Forelimb muscle (tissue), 1 donor: ENCODE measurements around the gene EPN2. TPM values are rescaled to one million over a fixed set of nuclear protein-coding genes. Genes with fewer than 3 reads are reported as not detected.

ENCODE experiments used
- DNase-seq: peaks from one replicate; pipeline ENCODE4 v3.0.0-alpha.2; 2013; ENCODE audit warnings: low read depth
- polyA plus RNA-seq: library from polyadenylated mRNA; unstranded; fragments of 120-200 nt; gene quantifications from one replicate; pipeline ENCODE4 v1.2.1, GENCODE V29; 2013; ENCODE audit not compliant: insufficient read length

The EPN2 gene
- polyA plus RNA-seq, 1 donor, result 21.6 TPM

DNA sequence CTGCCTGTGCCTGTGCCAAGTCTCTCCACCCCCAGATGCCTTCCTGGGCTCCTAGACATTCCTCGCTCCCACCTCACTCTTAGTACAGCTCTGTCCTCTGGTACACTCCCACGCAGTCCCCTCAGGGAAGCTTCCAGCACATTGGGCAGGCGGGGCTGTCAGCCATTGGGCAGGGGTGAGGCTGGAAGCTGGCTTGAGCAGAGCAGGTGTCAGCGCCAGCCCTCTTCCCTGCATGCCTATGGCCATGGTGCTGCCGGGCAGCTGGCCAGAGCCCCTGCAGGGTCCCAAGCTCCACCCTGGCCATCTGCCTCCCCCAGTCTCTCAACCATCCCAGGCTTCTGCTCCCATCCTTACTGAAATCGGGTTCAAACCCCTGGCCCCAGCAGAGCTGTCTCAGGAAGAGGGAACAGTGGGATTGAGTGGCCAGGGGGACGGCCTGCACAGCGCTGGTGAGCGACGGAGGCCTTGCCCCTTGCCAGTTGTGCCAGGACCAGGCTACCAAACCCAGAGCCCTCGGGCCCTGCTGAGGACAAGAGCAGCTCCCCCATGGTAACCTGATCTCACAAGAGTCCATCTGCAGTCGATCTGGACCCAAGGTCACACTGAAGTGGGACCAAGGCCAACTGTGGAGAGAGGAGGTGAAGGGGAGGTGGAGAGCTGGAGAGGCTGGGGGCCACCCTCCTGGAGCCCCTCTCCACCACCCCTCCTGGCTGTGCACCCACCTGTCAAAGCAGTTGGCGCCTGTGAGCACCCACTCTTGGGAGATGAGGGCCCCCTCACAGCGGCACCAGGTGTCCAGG lies 127.7 kb downstream of the EPN2 start:
- DNase-seq, result no peak

- DNase-seq, result no peak
Observed at GRCh38 chr17:19365499-19365817, 128.3 kb downstream of the EPN2 start.

- DNase-seq, result no peak
Observed at GRCh38 chr17:19365833-19366636, 128.9 kb downstream of the EPN2 start.

DNA sequence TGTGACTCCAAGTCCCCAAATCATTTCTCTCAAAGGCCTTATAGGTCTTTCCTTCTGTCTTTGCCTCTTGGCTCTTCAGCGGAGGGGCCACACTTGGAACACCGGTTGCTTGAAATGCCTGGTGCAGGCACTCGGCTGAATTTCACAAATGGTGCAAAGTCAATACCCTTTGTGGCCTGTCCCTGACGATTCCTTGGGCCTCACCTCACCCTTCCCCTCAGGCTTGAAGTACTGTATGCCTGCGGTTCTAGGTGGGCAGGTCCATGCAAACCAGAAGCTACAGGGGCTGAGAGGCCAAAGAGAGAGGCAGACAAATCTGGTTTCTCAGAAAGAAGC lies 129.4 kb downstream of the EPN2 start:
- DNase-seq, result no peak

DNA sequence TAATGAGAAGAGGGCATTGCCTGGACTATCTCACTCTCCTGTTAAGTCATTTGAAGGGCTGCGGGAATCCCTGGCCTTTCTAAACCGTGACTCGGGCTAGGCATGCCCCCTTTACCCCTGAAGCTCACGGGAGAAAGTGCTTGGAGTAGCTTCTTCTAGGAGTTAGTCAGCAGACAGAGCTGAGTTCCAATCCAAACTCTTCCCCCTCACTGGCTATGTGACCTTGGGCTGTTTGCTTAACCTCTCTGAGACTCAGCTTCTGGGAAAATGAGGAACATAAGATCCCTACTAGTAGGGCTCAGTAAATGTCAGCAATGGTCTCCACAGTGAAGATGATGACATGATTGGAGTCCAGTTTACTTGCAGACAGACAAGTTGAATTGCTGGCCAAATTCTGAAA lies 131.1 kb downstream of the EPN2 start:
- no peak for DNase-seq

GRCh38 chr17:19369107-19369778 lies 132.1 kb downstream of the EPN2 start:
- DNase-seq, result no peak

DNA sequence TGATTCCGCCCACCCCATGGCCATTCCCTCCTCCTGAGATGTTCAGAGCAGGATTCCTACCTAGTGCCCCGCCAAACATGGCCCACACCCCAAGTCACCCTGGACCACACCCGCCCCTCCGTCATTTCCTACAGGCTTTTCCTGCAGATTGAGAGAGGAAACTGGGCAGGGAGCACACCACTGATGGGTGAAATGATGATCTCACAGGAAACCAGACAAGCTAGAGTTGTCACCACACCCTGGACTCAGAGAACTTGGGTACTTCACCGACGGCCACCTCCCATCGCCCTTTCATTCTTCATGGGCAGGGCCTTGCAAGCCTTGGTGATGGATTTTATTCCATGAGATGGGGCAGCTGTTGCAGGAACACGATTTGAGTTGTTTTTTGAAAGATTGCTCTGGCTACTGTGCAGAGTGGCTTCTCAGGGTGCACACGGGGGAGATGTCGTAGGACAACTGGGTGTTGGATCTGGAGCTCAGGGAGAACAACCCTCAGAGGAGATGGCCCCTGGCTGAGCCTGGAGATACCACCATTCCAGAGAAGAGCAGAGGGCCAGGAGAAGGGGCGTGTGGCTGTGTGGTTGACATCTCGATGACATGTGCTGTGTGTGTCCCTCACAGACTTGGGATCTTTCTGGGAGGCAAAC lies 132.8 kb downstream of the EPN2 start:
- DNase-seq, result no peak

DNA sequence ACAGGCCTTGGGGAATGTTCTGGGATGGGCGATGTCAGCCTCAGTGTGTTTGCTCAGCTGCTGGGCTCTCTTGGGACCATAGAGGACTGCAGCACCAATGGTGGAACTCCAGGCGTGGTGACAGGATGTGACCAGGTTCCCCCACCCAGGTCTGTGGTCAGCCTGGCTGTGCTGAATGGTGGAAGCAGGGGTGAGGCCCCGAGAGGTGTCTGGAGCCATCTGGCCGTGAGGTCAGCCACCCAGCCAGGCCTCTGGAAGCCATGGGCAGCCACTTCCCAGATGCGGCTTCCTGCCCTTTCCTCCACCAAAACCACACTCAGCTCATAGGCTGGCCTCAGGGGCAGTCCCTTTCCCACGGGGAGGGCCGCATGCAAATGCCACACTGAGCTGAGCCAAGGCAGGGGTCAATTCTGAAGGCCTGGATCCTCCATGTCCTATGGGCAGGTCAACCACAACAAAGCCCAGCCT lies 133.4 kb downstream of the EPN2 start:
- DNase-seq, result no peak

- no peak for DNase-seq
Observed at GRCh38 chr17:19371259-19372010, 134.3 kb downstream of the EPN2 start.

DNA sequence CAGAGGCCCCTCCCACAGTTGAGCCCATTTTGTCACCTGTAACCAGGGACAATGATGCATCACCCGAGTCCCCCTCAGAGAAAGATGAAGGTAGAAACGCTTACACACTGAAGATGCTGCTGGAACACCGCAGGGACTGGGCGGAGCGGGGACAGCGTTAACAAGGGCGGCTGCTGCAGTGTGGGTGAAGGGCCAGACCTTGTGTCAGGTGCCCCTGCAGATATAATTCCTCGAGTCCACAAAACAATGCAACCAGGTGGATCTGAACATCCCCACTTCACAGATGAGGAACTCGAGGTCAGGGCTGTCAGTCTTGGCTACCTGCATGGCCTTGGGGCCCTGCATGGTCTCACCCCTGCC lies 134.8 kb downstream of the EPN2 start:
- no peak for DNase-seq

GRCh38 chr17:19372439-19372838 lies 135.3 kb downstream of the EPN2 start:
- no peak for DNase-seq

DNA sequence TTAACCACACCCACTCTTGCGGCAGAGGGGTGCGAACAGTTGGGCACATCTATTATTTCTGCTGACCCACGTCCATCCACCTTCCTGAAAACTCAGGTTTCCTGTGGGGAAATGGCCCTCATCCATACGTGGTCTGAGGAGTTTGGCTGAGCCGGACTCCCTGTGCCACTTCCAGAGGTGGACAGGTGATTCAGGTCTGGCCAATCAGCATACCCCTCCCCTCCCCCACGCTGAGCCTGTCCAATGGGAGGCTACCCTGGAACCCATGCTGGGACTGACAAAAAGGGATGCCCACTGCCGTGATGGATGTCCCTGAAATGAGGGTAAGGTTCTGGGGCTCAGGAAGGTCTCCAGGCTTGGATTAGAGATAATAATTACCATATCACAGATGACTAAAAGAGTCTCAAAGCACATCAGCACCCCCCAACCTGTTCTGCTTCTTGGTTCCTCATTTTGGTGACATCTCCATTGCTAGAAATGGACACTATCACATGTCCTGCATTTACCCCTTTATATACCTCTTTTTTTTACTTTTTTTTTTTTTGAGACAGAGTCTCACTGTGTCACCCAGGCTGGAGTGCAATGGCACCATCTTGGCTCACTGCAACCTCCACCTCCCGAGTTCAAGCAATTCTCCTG lies 135.8 kb downstream of the EPN2 start:
- DNase-seq, result no peak

- no peak for DNase-seq
Observed at GRCh38 chr17:19374136-19374535, 137.0 kb downstream of the EPN2 start.

- DNase-seq, result no peak
Observed at GRCh38 chr17:19375732-19376131, 138.6 kb downstream of the EPN2 start.

DNA sequence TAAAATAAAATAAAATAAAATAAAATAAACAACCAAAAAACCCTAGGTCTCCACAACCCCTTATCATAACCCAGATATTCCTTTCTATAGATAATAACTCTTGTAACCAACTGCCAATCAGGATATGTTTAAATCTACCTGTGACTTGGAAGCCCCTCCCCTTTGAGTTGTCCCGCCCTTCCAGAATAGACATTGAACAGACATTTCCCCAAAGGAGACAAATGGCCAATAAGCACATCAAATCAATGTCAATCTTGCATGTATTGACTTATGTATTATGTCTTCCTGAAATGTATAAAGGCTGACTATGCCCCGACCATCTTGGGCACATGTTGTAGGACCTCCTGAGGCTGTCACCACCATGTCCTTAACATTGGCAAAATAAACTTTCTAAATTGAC lies 139.6 kb downstream of the EPN2 start:
- DNase-seq, result no peak

GRCh38 chr17:19377602-19378415 lies 140.6 kb downstream of the EPN2 start:
- peak; percentile 95 for DNase-seq

DNA sequence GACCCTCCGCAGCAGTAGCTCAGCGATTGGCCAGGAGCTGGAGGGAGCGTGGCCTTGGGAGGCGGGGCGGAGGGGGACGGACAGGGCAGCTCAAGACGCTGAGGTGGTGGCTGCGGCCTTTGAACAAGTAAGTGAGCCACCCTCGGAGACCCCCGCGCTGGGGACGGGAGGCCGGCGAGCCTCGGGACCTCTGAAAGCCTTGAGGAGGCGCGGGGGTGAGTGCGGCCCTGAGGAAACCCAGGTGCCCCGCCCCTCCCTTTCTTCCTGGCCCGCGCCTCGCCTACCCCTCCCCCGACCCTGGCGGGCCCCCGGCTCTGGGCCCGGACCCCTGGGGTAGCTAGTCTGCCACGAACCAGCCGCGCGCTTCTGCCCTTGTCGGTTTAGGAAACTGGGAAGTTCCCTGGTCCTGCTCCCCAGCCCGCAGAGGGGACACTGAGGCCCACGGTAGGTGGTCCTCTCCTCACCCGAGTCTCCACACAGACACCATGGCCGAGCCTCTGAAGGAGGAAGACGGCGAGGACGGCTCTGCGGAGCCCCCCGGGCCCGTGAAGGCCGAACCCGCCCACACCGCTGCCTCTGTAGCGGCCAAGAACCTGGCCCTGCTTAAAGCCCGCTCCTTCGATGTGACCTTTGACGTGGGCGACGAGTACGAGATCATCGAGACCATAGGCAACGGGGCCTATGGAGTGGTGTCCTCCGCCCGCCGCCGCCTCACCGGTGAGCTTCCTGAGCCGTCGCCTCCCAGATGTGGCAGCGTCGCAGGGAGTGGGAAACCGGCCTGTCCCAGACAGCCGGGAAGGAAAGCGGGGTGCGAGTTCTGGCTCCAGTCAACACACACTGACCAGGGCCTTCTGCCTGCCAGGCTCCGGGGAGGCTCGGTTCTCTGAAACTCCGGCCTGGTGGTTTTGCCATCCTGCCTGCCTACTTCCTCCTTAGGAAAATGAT lies 141.5 kb downstream of the EPN2 start, which contains the start of gene MAPK7:
Gene MAPK7 (plus strand): TSS at position 83 of the 945 bp plus-strand sequence. CDS start 403 bp downstream, at position 486.
- DNase-seq, result no peak

DNA sequence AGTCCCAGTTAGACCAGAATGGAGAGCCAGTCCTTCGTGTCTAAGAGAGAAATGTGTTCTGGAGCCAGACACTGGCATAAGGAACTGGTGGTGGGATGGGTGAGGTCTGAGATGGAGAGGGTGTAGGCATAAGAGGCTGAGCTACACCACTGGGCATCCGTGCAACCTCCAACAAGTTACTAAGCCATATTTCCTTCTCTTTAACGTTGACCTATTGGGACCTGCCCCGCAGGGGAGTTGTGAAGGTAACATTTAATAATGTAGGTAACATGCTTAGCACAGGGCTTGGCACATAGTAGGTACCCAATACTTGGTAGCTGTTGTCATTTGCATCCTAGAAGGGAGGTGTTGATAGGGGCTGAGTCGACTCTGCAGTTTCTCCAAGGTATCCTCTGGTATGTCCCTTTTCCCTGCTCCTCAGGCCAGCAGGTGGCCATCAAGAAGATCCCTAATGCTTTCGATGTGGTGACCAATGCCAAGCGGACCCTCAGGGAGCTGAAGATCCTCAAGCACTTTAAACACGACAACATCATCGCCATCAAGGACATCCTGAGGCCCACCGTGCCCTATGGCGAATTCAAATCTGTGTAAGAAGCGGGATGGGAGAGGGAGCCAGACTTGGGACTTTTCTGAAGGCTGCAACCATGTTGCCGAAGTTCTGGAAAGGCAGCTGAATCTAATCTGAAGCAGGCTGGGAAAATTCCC lies 142.3 kb downstream of the EPN2 start:
- DNase-seq, result no peak
